Body of pancreas (tissue), 4 donors: ENCODE measurements around the gene SUMO3. TPM values are rescaled to one million over a fixed set of nuclear protein-coding genes. Genes with fewer than 3 reads are reported as not detected.

Experiments
- ATAC-seq: fragments of 150-250 bp; one replicate; pipeline ENCODE4 v1.9.1; 2016
- DNase-seq, 4 donors: peaks; one replicate each; pipeline ENCODE4 v3.0.0-alpha.2; 2019
- H3K27ac ChIP-seq, 4 donors: fragments of 200-600 bp; sonication (generic); 1 replicate in 3 of 4; 2 replicates in 1 of 4; pipeline versions ENCODE4 v1.5.1 to v1.6.1; 2016 to 2019; ENCODE audit warnings: mild to moderate bottlenecking in 1 of 4, mixed read lengths in 1 of 4, moderate library complexity in 1 of 4
- H3K27me3 ChIP-seq, 2 donors: fragments of 200-600 bp; sonication (generic); one replicate each; pipeline ENCODE4 v1.6.0; 2016; ENCODE audit warnings: mild to moderate bottlenecking in 1 of 2
- H3K36me3 ChIP-seq, 2 donors: fragments of 200-600 bp; sonication (generic); replicated peaks in 1 of 2; 2 replicates each; pipeline ENCODE4 v1.5.1; 2016; ENCODE audit warnings: low read depth in 2 of 2; ENCODE audit not compliant: insufficient read depth in 1 of 2
- H3K4me1 ChIP-seq: fragments of 200-600 bp; sonication (generic); one replicate; pipeline ENCODE4 v1.6.0; 2016
- H3K4me3 ChIP-seq, 2 donors: fragments of 200-600 bp; sonication (generic); 1 replicate in 1 of 2; 2 replicates in 1 of 2; pipeline ENCODE4 v1.5.1; 2016 to 2019
- H3K9me3 ChIP-seq, 3 donors: fragments of 200-600 bp; sonication (generic); 1 replicate in 2 of 3; 2 replicates in 1 of 3; pipeline ENCODE4 v1.5.1; 2016
- POLR2A ChIP-seq, 3 donors: fragments of 450-650 bp; IDR thresholded peaks; one replicate each; pipeline ENCODE4 v1.6.1; 2016; ENCODE audit warnings: antibody characterized with exemption in 3 of 3, mild to moderate bottlenecking in 2 of 3
- WGBS, 2 donors: methylation state at CpG; one replicate each; pipeline ENCODE4 v1.1.5; 2017; 5-methylcytosine and 5-hydroxymethylcytosine counted together
- intact Hi-C: fragments of 100-400 bp; cut with DNase I; formaldehyde crosslinking; loops from one replicate; pipeline ENCODE4 v1.15.1; 2023
- total RNA-seq, 2 donors: library from RNA; depleted of rRNA; stranded (reverse); fragments of >200 nt; gene quantifications; one replicate each; pipeline ENCODE4 v1.1.0, GENCODE V29; 2016
- TF ChIP-seq, protein P1 (sequence below), 7 experiments: fragments of 450-650 bp in 4 of 7; fragments of 200-600 bp in 3 of 7; sonication (generic) in 3 of 7; IDR thresholded peaks; one replicate each; pipeline ENCODE4 v1.5.1; 2016 to 2019; ENCODE audit warnings: antibody characterized with exemption in 7 of 7

The SUMO3 gene
- total RNA-seq, 2 donors from 2014 or later = 20.4 to 33.2 TPM

DNA sequence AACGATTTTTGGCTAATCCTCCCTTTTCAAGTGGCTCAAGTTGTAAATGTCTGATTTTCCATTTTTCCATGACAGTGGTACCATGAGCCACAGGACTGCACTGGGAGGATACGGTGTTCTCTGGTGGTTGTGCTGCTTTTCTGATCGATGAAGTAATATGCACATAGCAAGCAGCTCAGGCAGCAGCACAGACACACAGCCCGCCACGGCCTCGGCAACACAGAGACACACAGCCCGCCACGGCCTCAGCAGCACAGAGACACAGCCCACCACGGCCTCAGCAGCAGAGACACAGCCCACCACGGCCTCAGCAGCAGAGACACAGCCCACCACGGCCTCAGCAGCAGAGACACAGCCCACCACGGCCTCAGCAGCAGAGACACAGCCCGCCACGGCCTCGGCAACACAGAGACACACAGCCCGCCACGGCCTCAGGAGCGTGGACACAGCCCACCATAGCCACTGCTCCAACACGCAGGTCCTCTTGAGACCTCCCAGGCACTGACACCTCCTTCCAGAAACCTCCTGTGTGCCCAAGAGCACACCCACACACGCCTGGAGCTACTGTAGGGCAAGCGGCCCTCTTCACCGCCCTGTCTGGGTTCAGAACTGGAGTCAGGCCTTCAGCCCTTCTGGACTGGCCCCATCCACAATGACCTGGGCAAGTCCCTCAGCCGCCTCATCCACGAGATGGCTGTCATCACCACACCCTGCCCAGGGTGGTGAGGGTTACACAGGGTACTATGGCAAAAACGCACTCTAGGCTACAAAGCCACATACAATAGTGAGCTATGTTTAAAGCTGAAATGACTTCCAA lies 45.2 kb upstream of the SUMO3 start:
- intact Hi-C loops = no loop called here
- Histone ChIP-seq H3K4me1 (peaks cover 9% of the 10 kb centered on the region), H3K27ac (no peak overlapping the region), H3K4me3 (no peak overlapping the region), H3K36me3 (peaks cover 0 to 3% of the 10 kb centered on the region in 2 donors), H3K9me3 (no peaks in the 10 kb centered on the region), H3K27me3 (no peaks in the 10 kb centered on the region)
- ATAC-seq (no peak), DNase-seq (no peak)
- WGBS, 2 donors = 87 to 95% methylated on average over 6 to 15 of the region's 25 CpGs
- no peak for TF ChIP-seq POLR2A (IDR thresholded peaks at IDR 0.05)
- TF ChIP-seq, protein P1, sequence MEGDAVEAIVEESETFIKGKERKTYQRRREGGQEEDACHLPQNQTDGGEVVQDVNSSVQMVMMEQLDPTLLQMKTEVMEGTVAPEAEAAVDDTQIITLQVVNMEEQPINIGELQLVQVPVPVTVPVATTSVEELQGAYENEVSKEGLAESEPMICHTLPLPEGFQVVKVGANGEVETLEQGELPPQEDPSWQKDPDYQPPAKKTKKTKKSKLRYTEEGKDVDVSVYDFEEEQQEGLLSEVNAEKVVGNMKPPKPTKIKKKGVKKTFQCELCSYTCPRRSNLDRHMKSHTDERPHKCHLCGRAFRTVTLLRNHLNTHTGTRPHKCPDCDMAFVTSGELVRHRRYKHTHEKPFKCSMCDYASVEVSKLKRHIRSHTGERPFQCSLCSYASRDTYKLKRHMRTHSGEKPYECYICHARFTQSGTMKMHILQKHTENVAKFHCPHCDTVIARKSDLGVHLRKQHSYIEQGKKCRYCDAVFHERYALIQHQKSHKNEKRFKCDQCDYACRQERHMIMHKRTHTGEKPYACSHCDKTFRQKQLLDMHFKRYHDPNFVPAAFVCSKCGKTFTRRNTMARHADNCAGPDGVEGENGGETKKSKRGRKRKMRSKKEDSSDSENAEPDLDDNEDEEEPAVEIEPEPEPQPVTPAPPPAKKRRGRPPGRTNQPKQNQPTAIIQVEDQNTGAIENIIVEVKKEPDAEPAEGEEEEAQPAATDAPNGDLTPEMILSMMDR (IDR thresholded peaks at IDR 0.05) = no peak

DNA sequence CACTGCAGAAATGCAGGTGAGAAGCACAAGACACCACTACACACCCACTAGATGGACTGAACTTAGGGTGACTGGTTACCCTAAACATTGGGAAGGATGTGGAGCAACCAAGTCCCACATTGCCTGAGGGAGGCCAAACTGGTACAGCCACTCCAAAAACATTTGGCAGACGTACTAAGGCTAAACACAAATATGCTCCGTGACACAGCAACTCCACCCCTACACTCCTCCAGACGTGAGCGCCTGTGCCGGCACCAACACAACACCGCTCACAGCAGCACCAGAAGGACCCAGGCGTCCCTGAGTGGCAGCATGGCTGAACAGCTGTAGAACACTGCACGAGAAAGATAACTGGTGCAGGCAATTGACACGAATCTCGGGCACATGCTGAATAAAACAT lies 40.9 kb upstream of the SUMO3 start:
- Histone ChIP-seq H3K27ac (no peak overlapping the region), H3K9me3 (no peaks in the 10 kb centered on the region), H3K4me1 (no peaks in the 10 kb centered on the region), H3K4me3 (no peak overlapping the region), H3K27me3 (no peaks in the 10 kb centered on the region), H3K36me3 (peaks cover 0 to 17% of the 10 kb centered on the region in 2 donors)
- TF ChIP-seq, protein P1 (IDR thresholded peaks at IDR 0.05) = no peak
- no peak for TF ChIP-seq POLR2A (IDR thresholded peaks at IDR 0.05)
- DNase-seq (no peak), ATAC-seq (no peak)
- 79 to 81% methylated on average over 4 to 10 of the region's 10 CpGs for WGBS, 2 donors
- intact Hi-C loops = no loop called here

DNA sequence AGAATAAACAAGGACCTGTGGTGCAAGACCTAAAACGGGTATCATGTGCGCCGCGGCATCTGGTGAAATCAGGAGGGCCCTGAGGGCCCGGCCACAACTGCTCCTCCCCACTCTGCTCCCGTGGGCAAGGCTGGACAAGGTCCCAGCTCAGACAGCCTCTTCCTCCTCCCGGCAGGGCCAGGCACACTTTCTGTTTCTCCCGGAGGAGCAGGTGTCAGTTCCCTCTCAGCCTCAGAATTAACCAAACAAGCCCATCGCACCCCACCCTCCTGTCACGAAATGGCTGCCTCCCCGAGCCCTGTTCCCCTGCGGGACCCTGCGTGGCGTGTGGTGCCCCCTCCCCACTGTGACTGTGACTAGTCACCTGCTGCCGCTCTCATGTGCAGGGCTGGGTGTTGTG lies 40.4 kb upstream of the SUMO3 start:
- H3K36me3 ChIP-seq = peaks cover 0 to 21% of the 10 kb centered on the region in 2 donors
- DNase-seq (no peak), ATAC-seq (no peak)
- no peaks in the 10 kb centered on the region for H3K4me1 ChIP-seq
- no peak overlapping the region for H3K4me3 ChIP-seq
- no peaks in the 10 kb centered on the region for H3K27me3 ChIP-seq
- WGBS, 2 donors = 83 to 88% methylated on average over 7 to 15 of the region's 15 CpGs
- no peak for TF ChIP-seq POLR2A (IDR thresholded peaks at IDR 0.05)
- TF ChIP-seq, protein P1 (IDR thresholded peaks at IDR 0.05) = no peak
- no peak overlapping the region for H3K27ac ChIP-seq
- intact Hi-C loops = no loop called here
- H3K9me3 ChIP-seq = no peaks in the 10 kb centered on the region

DNA sequence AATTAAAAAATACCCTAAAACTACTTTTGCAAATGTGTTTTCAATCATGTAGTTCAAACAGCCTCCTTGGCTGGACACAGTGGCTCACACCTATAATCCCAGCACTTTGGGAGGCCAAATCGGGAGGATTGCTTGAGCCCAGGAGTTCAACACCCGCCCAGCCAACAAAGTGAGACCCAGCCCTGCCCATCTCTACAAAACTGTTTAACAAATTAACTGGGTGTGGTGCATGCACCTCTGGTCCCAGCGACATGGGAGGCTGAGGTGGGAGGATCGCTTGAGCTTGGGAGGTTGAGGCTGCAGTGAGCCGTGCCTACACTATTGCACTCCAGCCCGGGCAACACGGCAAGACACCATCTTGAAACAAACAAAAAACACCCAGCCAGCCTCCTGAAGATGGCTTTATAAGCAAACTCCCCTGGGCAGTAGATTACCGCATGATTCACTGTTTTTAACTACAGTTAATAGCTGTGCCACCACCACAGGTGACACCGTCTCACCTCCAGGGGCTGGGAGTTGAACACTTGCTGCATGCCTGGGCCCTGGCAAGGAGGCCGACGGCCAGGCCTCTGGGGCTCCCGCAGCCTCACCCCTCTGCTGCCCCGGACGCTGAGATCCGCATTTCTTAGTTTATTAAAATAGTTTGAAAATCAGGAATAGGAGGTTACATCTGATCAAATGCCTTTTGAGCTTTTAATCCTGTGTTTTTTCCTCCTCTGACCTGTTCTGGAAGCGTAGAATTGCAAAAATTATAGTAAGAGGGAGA lies 39.4 kb upstream of the SUMO3 start:
- TF ChIP-seq, protein P1 (IDR thresholded peaks at IDR 0.05) = no peak
- no peak for TF ChIP-seq POLR2A (IDR thresholded peaks at IDR 0.05)
- WGBS, 2 donors = 90 to 95% methylated on average over 15 to 16 of the region's 16 CpGs
- H3K4me3 ChIP-seq = no peak overlapping the region
- intact Hi-C loops = no loop called here
- peaks cover 0 to 21% of the 10 kb centered on the region in 2 donors for H3K36me3 ChIP-seq
- H3K9me3 ChIP-seq = no peaks in the 10 kb centered on the region
- no peaks in the 10 kb centered on the region for H3K27me3 ChIP-seq
- DNase-seq (no peak), ATAC-seq (no peak)
- H3K27ac ChIP-seq = no peak overlapping the region
- H3K4me1 ChIP-seq = no peaks in the 10 kb centered on the region
